Esophagus mucosa (tissue), 1 donor: ENCODE measurements around the gene UGT1A9. TPM values are rescaled to one million over a fixed set of nuclear protein-coding genes. Genes with fewer than 3 reads are reported as not detected.
"Not testable (repeated sequence)": the region's sequence is repeated elsewhere in the genome, so short reads cannot be mapped to it uniquely, and the experiment has no call there.

Experiments
- ATAC-seq: fragments of 200-7000 bp; cut with Tn5 transposase; one replicate; pipeline ENCODE4 v1.9.1; 2020
- total RNA-seq: library from RNA; stranded (reverse); gene quantifications from one replicate; pipeline ENCODE4 v1.2.4, GENCODE V29; 2023
- donor health status: DM: yes; HTN: yes; CAD: no.

UGT1A9 gene
- total RNA-seq, 1 donor from 2014 or later, result 0.08 TPM

DNA sequence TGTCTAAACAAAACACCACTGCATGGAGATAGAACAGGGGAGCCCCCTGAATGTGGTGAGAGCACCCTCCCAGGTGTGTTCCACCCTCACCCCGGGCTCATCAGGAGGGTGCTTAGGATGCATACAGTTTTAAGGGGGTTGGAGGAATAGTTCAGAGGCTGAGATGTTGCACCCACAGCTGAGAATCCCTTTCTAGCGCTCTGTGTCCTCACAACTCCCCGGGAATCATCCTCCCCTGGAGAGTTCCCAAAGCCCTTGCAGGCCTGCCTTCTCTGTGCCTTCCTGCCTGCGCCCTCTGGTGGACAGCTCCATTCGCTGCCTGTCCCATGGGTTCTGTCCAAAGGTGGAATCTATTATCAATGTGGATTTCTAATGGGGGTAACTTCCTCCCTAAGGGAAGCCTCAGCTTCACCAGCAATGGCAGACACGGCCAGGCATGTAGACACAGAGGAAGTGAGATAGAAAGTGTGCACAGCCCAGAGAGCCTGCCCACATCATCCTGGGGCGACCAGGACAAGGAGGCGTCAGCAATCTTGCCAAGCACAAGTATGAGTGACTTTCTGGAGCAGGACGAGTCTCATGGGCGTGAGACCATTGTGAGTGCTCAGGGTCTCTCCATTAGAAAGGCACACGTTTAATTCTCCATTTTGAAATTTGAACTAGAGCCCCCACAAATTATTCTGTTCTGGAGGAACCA is 39.8 kb downstream of the UGT1A9 start:
- peak; percentile 87 for ATAC-seq

GRCh38 chr2:233712611-233713261 is 41.0 kb downstream of the UGT1A9 start, which contains the start of gene UGT1A5:
TSS of gene UGT1A5 (plus strand) at chr2:233712907. CDS start at chr2:233712992, 85 bp downstream.
- no peak for ATAC-seq

DNA sequence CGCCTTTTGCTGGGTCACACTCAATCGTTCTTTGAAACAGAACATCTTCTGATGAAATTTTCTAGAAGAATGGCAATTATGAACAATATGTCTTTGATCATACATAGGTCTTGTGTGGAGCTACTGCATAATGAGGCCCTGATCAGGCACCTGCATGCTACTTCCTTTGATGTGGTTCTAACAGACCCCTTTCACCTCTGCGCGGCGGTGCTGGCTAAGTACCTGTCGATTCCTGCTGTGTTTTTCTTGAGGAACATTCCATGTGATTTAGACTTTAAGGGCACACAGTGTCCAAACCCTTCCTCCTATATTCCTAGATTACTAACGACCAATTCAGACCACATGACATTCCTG is 41.5 kb downstream of the UGT1A9 start:
- ATAC-seq, result no peak

DNA sequence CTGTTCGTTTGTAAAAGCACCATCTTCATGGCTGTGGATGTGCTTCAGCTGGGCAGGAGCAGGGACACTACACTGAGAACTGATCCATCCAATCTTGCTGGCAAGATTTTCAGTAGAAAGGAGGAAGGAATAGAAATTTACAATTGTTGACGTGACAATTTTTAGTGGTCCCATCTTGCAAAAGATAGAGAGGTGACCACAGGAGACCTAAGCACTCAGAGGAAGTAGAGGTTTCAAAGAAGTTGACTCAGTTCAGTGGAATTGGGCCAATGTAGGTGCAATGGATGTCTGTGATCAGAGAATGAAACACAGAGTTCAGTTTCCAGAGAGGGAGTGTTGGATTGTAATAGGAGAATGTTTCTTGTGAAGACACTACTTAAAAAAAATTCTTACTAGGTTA is 42.4 kb downstream of the UGT1A9 start:
- ATAC-seq, result no peak

GRCh38 chr2:233718552-233718951 is 46.9 kb downstream of the UGT1A9 start, which contains the start of gene UGT1A4:
TSS of gene UGT1A4 (plus strand) at chr2:233718736. CDS start at chr2:233718821, 85 bp downstream.
- no peak for ATAC-seq

DNA sequence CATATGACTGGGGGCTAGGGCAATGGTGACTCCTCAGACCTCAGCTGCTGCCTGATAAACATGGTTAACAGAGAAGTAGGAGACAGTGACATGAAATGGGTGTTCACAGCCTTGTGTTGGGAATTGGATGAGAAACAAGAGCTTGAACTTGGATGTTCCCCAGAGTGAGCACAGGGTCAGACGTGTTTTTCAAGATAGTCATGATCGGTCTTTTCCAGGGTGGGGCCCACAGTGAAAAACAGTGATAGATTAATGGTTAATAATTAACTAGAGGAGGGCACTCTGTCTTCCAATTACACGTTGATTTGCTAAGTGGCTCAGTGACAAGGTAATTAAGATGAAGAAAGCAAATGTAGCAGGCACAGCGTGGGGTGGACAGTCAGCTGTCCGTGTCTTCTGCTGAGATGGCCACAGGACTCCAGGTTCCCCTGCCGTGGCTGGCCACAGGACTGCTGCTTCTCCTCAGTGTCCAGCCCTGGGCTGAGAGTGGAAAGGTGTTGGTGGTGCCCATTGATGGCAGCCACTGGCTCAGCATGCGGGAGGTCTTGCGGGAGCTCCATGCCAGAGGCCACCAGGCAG is 57.1 kb downstream of the UGT1A9 start, which contains the start of gene UGT1A3:
Gene UGT1A3 (plus strand): TSS at position 320 of the 579 bp plus-strand sequence. CDS start 85 bp downstream, at position 405.
- no peak for ATAC-seq

DNA sequence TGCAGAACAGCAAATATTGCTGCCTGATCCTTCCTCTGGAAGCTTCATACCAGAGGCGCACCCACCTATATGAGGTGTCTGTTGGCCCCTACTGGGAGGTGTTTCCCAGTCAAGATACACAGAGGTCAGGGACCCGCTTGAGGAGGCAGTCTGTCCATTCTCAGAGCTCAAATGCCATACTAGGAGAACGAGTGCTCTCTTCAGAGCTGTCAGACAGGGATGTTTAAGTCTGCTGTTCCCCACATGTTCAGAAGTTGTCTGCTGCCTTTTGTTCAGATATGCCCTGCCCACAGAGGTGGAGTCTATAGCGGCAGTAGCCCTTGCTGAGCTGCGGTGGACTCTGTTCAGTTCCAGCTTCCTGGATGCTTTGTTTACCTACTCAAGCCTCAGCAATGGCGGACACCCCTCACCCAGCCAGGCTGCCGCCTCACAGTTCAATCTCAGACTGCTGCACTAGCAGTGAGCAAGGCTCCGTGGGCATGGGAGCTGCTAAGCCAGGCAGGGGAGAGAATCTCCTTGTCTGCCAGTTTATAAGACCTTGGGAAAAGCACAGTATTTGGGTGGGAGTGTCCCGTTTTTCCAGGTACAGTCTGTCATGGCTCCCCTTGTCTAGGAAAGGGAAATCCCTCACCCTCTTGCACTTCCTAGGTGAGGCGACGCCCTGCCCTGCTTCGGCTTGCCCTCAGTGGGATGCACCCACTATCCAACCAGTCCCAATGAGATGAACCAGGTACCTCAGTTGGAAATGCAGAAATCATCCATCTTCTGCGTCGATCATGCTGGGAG is 65.4 kb downstream of the UGT1A9 start:
- not testable (repeated sequence) for ATAC-seq

GRCh38 chr2:233740870-233741269 is 69.2 kb downstream of the UGT1A9 start:
- ATAC-seq, result no peak

GRCh38 chr2:233743464-233744259 is 72.0 kb downstream of the UGT1A9 start:
- no peak for ATAC-seq

DNA sequence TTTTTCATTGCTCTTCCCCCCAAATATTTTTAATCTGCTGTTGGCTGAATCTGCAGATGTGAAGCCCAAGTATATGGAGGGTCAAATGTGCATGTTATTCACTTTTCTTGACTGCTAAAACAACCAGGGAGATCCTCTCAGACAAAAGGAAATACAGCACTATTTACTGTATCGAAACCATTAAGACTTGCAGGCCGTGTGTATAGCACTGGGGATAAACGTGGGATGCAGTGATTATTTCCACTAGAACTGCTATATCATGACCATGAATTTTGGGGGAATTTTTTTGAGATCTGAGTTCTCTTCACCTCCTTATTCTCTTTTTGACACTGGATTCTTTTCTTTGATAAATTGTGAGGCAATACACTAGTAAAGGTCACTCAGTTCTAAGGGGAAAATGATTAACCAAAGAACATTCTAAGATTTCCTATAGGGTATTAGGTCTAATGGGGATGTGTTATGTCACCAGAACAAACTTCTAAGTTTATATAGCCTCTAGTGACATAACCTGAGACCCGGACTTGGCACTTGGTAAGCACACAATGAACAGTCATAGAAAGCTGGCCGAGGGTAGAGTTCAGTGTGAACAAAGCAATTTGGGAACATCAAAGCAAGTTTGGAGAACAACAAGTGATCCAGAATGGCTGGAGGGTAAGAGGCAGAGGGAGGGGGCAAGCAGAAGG is 73.5 kb downstream of the UGT1A9 start:
- no peak for ATAC-seq

GRCh38 chr2:233745838-233746237 is 74.1 kb downstream of the UGT1A9 start:
- not testable (repeated sequence) for ATAC-seq

- no peak for ATAC-seq
Measured at GRCh38 chr2:233746475-233747282, 75.0 kb downstream of the UGT1A9 start.

DNA sequence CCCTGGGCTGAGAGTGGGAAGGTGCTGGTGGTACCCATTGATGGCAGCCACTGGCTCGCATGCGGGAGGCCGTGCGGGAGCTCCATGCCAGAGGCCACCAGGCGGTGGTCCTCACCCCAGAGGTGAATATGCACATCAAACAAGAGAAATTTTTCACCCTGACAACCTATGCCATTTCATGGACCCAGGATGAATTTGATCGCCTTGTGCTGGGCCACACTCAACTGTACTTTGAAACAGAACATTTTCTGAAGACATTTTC is 75.5 kb downstream of the UGT1A9 start:
- ATAC-seq, result no peak

DNA sequence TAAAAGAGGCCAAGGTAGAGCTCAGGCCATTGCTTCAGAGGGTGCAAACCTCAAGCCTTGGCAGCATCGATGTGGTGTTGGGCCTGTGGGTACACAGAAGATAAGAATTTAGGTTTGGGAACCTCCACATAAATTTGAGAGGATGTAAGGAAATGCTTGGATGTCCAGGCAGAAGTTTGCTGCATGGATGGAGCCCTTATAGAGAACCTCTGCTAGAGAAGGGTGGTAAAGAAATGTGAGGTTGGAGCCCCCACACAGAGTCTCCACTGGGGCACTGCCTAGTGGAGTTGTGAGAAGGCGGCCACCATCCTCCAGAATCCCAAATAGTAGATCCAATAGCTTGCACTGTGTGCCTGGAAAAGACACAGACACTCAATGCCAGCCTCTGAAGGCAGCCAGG is 79.0 kb downstream of the UGT1A9 start:
- not testable (repeated sequence) for ATAC-seq

- ATAC-seq, result not testable (repeated sequence)
Measured at GRCh38 chr2:233751212-233752009, 79.7 kb downstream of the UGT1A9 start.

GRCh38 chr2:233754872-233755611 is 83.3 kb downstream of the UGT1A9 start:
- no peak for ATAC-seq

- no peak for ATAC-seq
Measured at GRCh38 chr2:233756429-233757081, 84.9 kb downstream of the UGT1A9 start.

- ATAC-seq, result no peak
Measured at GRCh38 chr2:233758141-233758540, 86.4 kb downstream of the UGT1A9 start.

GRCh38 chr2:233758849-233759248 is 87.2 kb downstream of the UGT1A9 start:
- no peak for ATAC-seq
